SK-N-MC (cell line): ENCODE results near the gene PTPRZ1.

ENCODE experiments used
- DNase-seq: peaks from one replicate; pipeline ENCODE4 v3.0.0-alpha.2; 2011; ENCODE audit warnings: low read depth, low spot score
- H3K27ac ChIP-seq: fragments of 200-600 bp; sonication (generic); 2 replicates; pipeline ENCODE4 v1.5.1; 2016; ENCODE audit warnings: mixed run types
- H3K36me3 ChIP-seq: fragments of 200-600 bp; sonication (generic); 2 replicates; pipeline ENCODE4 v1.6.1; 2017; ENCODE audit warnings: antibody characterized with exemption, low read length, mixed read lengths; ENCODE audit not compliant: insufficient read depth
- H3K4me3 ChIP-seq: fragments of 200-600 bp; sonication (generic); 2 replicates; pipeline ENCODE4 v1.5.1; 2016
- H3K9ac ChIP-seq: fragments of 200-600 bp; sonication (generic); 2 replicates; pipeline ENCODE4 v1.8.0; 2017; ENCODE audit warnings: mixed run types, mixed read lengths; ENCODE audit not compliant: insufficient read length
- H3K9me3 ChIP-seq: fragments of 200-600 bp; sonication (generic); 2 replicates; pipeline ENCODE4 v1.6.1; 2017; ENCODE audit warnings: low read depth, mild to moderate bottlenecking, antibody characterized with exemption, low read length, moderate library complexity, mixed read lengths
- EZH2 ChIP-seq: fragments of 200-600 bp; sonication (generic); IDR thresholded peaks from one replicate; pipeline ENCODE4 v1.6.1; 2017; ENCODE audit warnings: antibody characterized with exemption
- FOXP2 ChIP-seq: optimal IDR thresholded peaks from 2 replicates; pipeline ENCODE3; 2011; ENCODE audit warnings: mild to moderate bottlenecking, moderate library complexity; ENCODE audit not compliant: insufficient read depth; ENCODE audit errors: extremely low read length, control extremely low read depth
- POLR2AphosphoS5 ChIP-seq: IDR thresholded peaks from 2 replicates; pipeline ENCODE4 v1.6.1; 2012; ENCODE audit warnings: mild to moderate bottlenecking, low read depth, low read length, borderline replicate concordance

Gene PTPRZ1

DNA sequence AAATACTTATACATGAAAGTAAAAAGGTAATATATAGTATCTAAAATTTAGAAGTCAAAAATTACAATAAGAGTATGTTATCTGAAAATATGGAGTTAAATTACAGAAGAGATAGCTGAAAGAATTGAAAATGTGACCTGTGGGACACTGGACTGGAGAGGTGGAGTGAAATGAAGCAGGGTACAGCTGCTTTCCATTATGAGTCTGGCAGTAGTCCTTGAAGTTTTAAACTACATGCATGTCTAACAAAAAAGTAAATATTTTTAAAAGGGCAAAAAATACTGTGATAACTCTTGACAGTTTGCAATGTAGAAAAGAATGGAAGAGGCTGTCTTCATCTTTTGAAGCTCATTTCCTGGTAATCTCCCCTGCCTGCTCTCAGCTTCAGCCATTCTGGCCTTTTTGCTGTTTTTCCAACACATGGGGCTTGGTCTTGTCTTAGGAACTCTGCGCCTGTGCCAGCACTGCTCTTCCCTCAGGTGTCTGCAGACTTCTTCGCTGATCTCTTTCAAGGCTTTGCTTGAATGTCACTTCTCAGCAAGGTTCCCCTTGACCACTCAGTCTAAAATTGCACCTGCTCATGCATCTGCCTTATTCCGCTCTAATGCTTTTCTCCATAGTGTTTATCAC is 36.9 kb downstream of the PTPRZ1 start:
- no peak overlapping the region for H3K9ac ChIP-seq
- no peaks in the 10 kb centered on the region for H3K36me3 ChIP-seq
- no peak overlapping the region for H3K27ac ChIP-seq
- H3K9me3 ChIP-seq: no peaks in the 10 kb centered on the region
- DNase-seq: no peak
- no peak for TF ChIP-seq FOXP2
- no peak for TF ChIP-seq POLR2AphosphoS5
- no peak for TF ChIP-seq EZH2
- no peak overlapping the region for H3K4me3 ChIP-seq

DNA sequence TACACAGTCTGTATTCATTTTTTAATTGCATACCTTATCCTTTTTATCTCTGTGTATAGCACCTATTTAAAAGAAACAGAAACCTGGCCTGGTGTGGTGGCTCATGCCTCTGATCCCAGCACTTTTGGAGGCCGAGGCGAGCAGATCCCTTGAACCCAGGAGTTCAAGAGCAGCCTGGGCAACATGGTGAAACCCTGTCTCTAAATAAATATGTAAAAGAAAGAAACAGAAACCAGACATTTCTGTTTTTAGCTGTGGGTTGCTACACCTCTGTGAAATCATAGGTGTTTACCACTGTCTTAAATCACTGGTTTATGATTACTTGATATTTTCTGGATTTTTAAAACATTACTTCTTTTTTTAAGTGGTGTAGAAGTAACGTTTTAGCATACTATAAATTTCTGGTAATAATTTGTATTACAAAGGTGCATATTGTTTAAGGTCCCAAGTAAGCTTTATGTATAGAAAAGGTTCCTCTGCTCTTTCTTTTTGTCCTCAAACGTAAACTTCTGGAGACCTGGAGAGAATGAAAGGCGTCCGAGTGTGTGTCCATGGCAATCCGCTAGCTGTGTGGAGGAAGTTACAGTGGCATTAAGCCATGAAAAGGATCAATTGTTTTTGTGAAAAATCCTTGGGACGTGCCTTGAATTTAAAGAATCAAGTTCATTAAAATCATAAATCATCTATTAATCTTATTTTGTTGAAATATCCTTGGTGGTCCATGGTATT is 41.1 kb downstream of the PTPRZ1 start:
- H3K36me3 ChIP-seq: no peaks in the 10 kb centered on the region
- H3K4me3 ChIP-seq: no peak overlapping the region
- no peaks in the 10 kb centered on the region for H3K9me3 ChIP-seq
- H3K27ac ChIP-seq: no peak overlapping the region
- TF ChIP-seq FOXP2 (no peak), EZH2 (no peak), POLR2AphosphoS5 (no peak)
- no peak for DNase-seq
- no peak overlapping the region for H3K9ac ChIP-seq

DNA sequence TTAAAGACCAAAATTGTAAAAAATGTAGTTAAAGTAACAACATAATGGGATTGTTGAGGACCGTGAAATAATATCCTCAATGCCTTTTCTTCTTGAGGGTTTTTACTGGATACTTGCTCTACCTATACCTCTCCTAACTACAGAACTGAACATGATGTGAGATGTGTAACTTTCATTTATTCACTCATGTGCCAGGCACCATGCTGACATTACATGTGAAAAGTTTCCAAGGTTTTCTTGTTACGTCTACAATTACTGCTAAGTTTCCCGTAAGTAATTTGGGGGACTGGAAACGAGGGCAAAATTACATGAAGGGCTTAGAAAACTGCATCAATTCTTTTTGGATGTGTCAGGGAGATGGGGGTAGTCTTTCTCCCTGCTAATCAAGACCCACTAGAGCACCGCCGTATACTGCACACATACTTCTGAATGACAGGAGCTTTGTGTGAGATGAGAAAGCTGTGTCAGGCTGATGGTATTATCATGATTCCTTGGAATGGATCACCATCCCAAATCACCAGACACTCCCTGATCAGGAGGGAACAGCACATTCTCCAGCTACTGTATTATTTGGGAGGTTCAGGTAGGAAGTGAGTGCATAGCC is 41.8 kb downstream of the PTPRZ1 start:
- TF ChIP-seq EZH2: no peak
- no peak overlapping the region for H3K27ac ChIP-seq
- no peak for DNase-seq
- H3K9ac ChIP-seq: no peak overlapping the region
- H3K9me3 ChIP-seq: no peaks in the 10 kb centered on the region
- H3K4me3 ChIP-seq: no peak overlapping the region
- H3K36me3 ChIP-seq: no peaks in the 10 kb centered on the region

DNA sequence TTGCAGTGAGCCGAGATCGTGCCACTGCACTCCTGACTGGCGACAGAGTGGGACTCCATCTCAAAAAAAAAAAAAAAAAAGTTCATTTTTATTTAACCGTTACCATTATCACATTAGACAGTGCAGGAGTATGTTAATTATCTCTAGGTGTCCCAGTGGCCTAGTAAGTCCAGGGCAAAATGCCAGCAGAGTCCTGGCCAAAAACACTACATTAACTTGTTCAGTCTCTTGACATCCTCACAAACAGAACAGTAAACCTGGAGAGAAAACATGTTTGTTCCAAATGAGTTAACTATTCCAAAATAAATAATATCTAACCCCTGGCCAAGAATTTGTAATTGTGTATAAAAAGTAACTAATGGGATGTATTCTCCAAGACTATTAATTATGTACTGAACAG is 43.2 kb downstream of the PTPRZ1 start:
- Histone ChIP-seq H3K9ac (no peak overlapping the region), H3K9me3 (no peaks in the 10 kb centered on the region)
- TF ChIP-seq FOXP2 (no peak), POLR2AphosphoS5 (no peak), EZH2 (no peak)

DNA sequence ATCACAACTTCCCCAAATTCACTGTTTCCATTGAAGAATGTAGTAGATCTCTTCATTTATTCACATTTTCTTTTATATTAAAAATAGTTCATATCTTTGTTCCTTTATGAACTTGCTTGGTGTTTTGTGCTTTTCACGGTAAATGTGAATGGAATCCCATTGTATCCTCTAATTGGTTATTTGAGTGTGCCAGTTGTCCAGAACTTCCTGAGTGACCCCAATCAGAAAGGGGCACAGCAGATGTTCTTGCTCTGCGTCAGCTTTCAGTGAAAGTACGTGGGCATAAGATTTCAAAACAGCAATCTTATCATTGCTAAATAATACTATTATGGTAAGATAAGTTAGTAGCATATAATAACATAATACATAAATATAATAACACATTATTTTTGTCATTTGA is 47.0 kb downstream of the PTPRZ1 start:
- Histone ChIP-seq H3K9ac (no peak overlapping the region), H3K36me3 (no peaks in the 10 kb centered on the region), H3K4me3 (no peak overlapping the region), H3K9me3 (no peaks in the 10 kb centered on the region), H3K27ac (no peak overlapping the region)
- DNase-seq: no peak
- TF ChIP-seq FOXP2 (no peak), POLR2AphosphoS5 (no peak), EZH2 (no peak)

More for the DNA sequence above, 43.2 kb downstream of the PTPRZ1 start:
- no peak for DNase-seq
- Histone ChIP-seq H3K27ac (no peak overlapping the region), H3K4me3 (no peak overlapping the region), H3K36me3 (no peaks in the 10 kb centered on the region)

DNA sequence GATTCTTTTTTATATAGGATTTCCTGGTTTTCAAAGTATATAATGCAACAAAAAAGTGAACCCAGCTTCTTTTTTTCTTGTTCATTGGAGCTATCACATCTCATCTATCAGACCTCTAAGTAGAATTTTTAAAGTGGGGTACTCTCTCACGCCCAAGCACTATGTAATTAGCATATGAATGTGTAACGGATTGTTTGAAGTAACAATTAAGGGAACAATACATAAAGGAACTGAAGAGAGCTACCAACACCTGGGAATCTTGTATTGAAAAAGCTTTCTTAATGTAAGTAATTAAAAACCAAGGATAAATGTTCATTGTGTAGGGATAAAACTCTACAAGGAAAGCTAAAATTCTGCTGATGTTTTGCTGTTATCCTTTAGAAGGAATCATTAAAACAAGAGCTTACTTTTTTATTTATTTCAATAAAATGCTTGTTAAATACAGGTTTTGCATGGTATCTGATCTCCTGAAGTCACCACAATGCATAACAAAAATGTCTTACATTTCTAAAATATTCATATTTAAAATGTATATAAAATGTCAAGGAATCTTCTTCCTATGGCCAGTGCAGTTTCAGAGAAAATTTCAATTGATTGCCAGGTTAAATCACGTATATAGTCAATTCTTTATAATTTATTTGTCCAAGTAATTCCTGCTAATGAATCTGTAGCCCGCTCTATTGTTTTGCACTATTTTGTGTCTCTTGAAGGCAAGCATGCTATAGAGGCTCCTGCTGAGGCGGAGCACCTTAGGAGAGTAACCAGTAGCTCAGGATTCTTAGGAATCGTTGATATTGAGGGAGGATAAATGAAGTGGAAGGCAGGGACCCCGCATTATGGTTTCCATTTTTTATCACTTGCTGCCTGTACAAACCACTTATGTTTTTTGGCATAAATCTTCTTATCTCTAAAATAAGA is 51.6 kb downstream of the PTPRZ1 start:
- TF ChIP-seq POLR2AphosphoS5 (no peak), FOXP2 (no peak), EZH2 (no peak)
- no peak for DNase-seq
- no peak overlapping the region for H3K9ac ChIP-seq
- no peaks in the 10 kb centered on the region for H3K9me3 ChIP-seq
- no peak overlapping the region for H3K27ac ChIP-seq
- no peak overlapping the region for H3K4me3 ChIP-seq
- H3K36me3 ChIP-seq: no peaks in the 10 kb centered on the region

DNA sequence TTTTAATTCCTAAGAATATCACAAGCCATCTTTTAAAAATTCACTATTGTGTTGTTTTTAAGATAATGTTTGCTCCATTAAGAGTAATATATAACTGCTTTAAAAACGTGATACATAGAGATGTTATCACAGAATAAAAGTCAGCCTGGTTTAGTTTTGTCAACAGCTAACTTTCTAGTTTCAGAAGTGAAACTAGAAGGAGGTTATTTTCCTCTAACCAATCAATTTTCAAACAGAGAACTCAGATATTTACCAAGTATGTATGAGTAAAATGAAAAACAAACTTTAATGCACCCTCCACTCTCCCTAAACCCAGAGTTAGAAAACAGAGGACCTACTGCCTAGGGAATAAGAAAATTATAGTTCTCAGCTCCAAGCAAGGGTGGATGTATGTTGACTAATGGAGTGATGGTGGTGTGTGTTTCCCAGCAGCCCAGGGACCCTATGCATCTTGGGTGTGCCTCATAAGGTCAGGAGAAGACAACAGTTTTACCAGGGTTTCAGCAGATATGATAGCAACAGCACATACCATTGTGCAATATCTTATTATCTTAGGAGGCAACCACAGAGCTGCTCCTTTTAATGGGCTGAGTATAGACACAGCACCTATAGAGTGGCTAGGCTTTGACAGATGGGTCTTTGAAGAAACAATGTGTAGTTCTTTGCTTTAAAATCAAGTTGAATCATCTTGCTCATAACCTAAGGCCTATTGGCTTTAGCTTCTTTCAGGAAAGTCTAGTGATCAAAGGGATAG is 58.4 kb downstream of the PTPRZ1 start:
- DNase-seq: no peak
- no peak overlapping the region for H3K27ac ChIP-seq
- H3K9me3 ChIP-seq: no peaks in the 10 kb centered on the region
- no peak for TF ChIP-seq FOXP2
- TF ChIP-seq POLR2AphosphoS5: no peak
- TF ChIP-seq EZH2: no peak
- H3K36me3 ChIP-seq: no peaks in the 10 kb centered on the region
- no peak overlapping the region for H3K9ac ChIP-seq
- no peak overlapping the region for H3K4me3 ChIP-seq
